Stimulated activated CD4-positive, alpha-beta T cell treated with anti-CD3 and anti-CD28 coated beads, Interleukin-2, amount 100 ng/mL, for 48 hours (primary cell): ENCODE measurements around the gene RAB9B.
A peak's percentile ranks its signal among the peaks of the same experiment; 100 is the strongest.
"Not testable (repeated sequence)": the region's sequence is repeated elsewhere in the genome, so short reads cannot be mapped to it uniquely, and the experiment has no call there.

Experiments used
- DNase-seq, 2 donors: peaks; one replicate each; pipeline ENCODE4 v3.0.0-alpha.2; 2020

Gene RAB9B, protein sequence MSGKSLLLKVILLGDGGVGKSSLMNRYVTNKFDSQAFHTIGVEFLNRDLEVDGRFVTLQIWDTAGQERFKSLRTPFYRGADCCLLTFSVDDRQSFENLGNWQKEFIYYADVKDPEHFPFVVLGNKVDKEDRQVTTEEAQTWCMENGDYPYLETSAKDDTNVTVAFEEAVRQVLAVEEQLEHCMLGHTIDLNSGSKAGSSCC

DNA sequence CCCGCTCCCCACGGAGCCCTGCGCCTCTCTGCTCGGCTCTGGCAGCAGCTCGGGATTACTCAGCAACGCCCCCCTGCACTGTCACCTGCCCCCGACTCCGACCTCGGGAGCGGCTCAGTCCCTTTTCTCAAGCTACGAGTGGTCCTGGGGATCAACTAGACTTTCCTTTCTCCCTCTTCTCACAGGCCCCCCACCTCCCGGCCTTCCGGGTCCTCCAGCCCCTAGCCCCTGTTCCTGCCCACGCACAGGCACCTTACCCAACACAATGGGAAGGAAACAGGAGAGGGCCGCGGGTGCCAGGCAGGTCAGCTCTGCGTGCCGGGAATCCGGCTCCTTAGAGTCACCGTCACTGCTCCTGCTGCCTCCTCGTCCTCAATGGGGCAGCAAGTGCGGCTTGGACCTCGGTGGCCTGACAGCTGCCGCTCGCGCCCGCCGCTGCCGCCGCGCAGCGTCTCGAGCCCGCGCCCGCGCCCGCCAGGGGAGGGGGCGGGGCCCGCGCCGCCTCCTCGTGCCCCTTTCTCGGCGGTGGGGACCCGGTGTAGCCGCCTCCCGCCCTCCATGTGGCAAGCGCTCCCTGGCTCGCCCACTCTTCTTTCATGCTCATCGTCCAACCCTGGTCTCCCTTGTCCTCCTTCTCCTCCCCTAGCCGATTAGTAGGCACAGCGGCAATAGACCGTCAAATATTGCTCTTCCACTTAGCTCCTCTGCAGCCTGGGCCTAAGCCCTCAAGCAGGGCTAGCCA lies at the start of gene RAB9B:
RAB9B (minus strand) TSS at position 455 of the 742 bp plus-strand sequence. CDS start 6,473 bp downstream, outside the sequence.
- DNase-seq: peak in 1 of 2 donors; percentile 40

- DNase-seq: no peak
Measured at GRCh38 chrX:103879339-103879738, 47.3 kb upstream of the RAB9B start.

GRCh38 chrX:103878466-103879122 lies 46.5 kb upstream of the RAB9B start:
- DNase-seq: no peak

GRCh38 chrX:103877571-103877970 lies 45.5 kb upstream of the RAB9B start:
- DNase-seq: no peak

DNA sequence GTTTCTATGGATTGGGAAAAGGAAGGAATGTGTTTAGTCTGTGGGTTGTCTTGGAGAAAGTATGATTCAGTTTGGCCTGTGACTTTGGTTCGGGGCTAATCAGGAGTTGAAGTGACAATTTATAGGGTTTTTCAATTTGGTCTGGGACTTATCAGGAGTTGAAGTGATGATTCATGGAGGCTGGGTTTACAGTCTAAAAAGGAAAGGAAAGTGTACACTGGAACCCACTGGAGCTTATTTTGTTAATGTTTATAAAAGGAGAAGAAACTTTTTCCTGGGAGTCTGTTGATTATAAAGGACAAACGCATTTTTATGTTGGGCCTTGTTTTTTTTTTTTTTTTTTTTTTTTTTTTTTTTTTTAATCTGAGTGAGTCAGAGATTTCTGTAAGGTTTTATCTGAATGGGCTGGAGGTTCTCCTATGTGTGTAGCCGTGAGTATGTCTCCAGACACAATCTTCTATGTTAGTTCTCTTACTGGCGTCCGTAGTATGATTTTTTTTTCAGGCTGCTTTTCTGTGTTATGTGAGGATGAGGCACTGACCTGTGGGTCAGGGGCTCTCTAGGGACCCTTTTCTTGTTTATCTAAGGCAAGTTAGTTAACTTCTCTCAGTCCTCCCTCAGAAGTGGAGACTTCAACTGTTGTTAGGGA lies 33.0 kb upstream of the RAB9B start:
- no peak for DNase-seq

DNA sequence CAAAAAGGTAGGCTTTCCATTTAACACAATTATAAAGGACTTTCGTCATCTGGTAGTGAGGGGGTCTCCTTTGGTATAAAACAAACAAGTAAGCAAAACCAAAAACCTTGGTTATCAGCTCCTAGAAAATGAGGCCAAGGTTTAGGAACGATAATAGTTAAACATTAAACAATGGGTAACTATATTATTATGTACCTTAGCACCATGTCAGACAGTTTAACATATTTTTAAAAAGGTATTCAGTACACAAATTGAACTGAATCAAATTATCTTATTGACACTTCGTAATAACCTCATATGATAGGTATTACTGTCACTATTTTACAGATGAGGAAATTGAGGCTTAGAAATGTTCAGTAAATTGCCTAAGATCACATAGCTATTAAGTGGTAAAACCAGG lies 32.1 kb upstream of the RAB9B start:
- no peak for DNase-seq

GRCh38 chrX:103861200-103861599 lies 29.1 kb upstream of the RAB9B start:
- DNase-seq: no peak

DNA sequence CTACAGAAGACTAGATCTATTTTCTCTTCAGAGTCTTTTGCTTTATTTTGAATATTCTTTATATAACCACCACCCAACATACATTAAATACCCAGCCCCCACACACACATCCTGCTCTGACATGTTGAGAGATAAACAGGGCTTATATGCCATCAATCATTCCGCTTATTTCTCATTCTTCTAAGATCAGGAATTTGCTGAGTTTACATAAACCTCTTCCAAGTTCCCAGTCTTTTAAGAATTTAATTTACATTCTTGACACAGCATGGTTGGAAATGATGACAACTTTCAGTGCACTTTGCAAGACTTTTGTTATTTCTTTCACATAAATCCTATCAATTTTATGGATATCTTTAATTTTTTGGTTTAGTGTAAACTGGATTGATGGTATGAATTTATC lies 17.5 kb upstream of the RAB9B start:
- no peak for DNase-seq

- DNase-seq: no peak
Measured at GRCh38 chrX:103847174-103847870, 15.3 kb upstream of the RAB9B start.

- DNase-seq: no peak
Measured at GRCh38 chrX:103846386-103846785, 14.3 kb upstream of the RAB9B start.

DNA sequence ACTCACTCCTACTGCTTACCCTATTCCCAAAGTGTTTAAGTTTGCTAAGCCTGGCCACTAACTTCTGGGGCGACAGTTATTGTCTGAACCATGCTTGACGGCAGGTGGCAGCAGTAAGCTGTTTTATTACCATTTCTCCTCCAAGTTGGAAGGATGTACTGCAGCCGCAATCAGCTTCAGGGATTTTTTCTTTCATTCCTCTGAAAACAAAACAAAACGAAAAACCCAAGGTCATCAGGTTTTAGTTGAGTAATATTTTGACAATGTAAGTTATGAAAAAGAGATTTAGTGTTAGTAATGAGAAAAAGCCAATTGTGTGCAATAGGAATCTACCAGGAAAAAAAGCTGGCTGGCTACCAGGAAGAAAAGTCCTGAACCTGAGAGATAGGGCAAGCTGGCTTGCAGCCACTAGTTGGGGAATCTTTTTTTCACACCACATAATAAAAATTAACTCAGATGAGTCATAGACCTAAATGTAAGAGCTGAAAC lies 13.2 kb upstream of the RAB9B start:
- peak; percentile 42 to 43 for DNase-seq

GRCh38 chrX:103839404-103839803 lies 7.3 kb upstream of the RAB9B start:
- DNase-seq: no peak

- DNase-seq: peak in 1 of 2 donors; percentile 50
Measured at GRCh38 chrX:103831342-103831802, 685 bp downstream of the RAB9B start.

DNA sequence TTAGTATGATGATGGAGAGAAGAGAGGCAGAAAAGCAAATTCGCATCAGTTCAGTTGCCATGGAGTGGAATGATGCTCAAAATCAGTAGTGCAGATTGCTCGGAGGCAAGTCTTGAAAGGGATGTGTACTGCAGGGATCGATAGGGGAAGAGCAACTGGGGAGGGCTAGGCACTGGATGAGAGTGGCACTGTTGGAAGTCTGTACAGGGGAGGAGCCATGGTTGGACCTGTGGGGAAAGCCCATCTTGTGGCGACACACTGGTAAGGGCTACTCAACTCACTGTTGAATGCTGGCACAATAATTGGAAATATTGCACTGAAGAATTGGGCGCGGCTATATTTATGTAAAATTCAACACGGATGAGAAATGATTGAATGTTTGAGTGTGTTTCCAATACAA lies 1.2 kb downstream of the RAB9B start:
- no peak for DNase-seq

- no peak for DNase-seq
Measured at GRCh38 chrX:103828529-103828928, 3.5 kb downstream of the RAB9B start.

DNA sequence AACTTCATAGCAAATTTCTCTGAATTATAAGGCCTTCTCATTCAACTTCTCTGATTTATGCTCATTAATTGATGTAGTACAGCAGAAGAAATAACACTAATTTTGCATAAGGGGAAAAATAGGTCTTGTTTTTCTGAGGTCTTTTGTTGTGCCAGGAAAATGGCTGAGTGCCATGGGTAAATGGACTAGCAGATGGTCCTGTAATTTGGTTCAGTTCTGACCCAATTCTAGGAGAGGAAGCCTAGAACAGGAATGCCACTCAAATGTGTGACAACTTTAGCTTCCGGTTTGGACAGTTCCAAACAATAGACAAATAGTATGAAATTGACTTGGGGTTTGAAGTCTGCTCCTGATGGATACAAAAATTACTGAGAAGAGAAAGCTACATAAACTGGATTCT lies 6.2 kb downstream of the RAB9B start:
- no peak for DNase-seq

- no peak for DNase-seq
Measured at GRCh38 chrX:103823591-103823990, 8.5 kb downstream of the RAB9B start.

DNA sequence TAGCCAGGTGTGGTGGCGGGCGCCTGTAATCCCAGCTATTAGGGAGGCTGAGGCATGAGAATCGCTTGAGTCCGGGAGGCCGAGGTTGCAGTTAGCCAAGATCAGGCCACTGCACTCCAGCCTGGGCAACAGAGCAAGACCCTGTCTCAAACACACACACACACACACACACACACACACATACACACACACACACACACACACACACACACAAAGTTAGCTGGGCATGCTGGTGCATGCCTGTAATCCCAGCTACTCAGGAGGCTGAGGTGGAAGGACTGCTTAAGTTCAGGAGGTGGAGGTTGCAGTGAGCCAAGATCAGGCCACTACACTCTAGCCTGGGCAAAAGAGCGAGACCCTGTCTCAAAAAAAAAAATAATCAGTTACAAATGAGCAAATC lies 11.3 kb downstream of the RAB9B start:
- DNase-seq: not testable (repeated sequence)

DNA sequence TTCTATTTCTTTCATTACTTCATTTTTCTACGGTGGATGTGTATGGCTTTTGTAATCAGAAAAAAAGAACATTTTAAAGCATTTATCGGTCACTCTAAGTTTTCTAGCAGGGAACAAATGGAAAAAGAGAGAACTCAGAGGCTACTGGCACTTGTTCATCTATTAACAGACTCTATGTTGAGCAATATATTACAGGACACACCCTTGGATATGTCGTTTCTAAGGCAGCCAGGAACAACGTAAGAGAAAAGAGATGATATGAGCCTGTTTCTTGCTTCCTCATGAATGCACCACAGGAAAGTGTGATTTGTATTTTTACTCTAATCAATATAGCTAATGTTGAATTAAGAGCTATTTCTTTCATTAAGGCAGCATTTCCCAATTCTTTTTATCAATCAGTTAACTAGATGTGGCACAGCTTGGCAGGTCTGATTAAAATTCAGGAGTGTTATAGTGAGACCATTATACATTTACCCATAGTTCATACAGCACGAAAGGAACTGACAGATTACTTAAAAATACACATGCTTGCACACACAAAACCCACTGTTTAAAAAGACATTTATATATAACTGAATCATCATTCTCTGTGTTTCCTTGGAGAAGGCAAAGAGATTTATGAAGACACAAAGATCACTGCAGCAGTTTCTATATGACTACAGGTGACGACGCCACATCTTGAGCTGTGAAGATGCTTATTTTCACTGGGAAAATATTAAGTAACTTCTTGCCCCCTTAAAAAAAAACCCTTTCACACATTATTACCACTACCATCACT lies 13.0 kb downstream of the RAB9B start:
- DNase-seq: no peak

DNA sequence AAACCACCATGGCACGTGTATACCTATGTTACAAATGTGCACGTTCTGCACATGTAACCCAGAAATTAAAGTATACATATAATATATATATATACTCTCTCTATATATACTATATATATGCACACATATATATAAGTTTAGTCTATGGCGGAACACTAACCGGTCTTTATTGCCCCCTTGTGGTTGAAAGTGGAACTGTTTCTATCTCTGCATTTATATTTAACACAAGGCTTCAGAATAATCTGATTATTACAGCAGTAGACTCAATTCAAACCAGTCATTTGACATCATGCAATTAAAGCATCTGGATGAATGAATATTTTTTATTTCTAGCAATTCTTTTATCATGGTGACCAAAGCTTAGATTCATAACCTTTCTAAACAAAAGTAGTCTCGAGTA lies 14.6 kb downstream of the RAB9B start:
- peak in 1 of 2 donors; percentile 13 for DNase-seq

- DNase-seq: not testable (repeated sequence)
Measured at GRCh38 chrX:103817101-103817500, 15.0 kb downstream of the RAB9B start.

DNA sequence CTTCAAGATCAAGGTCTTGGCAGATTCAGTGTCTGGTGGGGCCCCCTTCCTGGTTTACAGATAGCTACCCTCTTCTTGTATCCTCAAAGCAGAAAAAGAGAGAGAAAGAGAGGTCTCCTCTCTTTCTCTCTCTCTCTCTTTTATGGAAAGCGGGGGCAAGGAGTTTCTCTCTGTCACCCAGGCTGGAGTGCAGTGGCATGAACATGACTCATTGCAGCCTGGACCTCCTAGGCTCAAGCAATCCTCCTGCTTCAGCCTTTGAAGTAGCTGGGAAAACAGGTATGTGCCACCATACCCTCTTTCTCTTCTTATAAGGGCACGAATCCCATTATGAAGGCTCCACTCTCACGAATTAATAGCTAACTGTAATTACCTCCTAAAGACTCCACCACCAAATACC lies 20.2 kb downstream of the RAB9B start:
- no peak for DNase-seq
